RWPE2 (cell line): ENCODE measurements around the gene SERPINH1.

Experiments used
- ATAC-seq: fragments of 200-7000 bp; cut with Tn5 transposase; 3 replicates; pipeline ENCODE4 v1.9.1; 2021; ENCODE audit warnings: low read depth
- DNase-seq: peaks from one replicate; pipeline ENCODE4 v3.0.0-alpha.2; 2020; ENCODE audit warnings: low spot score
- H3K27ac ChIP-seq: fragments of 450-650 bp; 2 replicates; pipeline ENCODE4 v1.5.1; 2017; ENCODE audit warnings: mild to moderate bottlenecking; ENCODE audit not compliant: poor library complexity, severe bottlenecking
- H3K27me3 ChIP-seq: fragments of 250-450 bp; sonication (Bioruptor Pico); 2 replicates; pipeline ENCODE4 v1.5.1; 2021; ENCODE audit warnings: mild to moderate bottlenecking, moderate library complexity; ENCODE audit not compliant: insufficient read depth, poor library complexity, severe bottlenecking
- H3K36me3 ChIP-seq: fragments of 250-450 bp; sonication (Bioruptor Pico); 2 replicates; pipeline ENCODE4 v1.5.1; 2020; ENCODE audit warnings: low read depth, mild to moderate bottlenecking, moderate library complexity
- H3K4me1 ChIP-seq: fragments of 250-450 bp; sonication (Bioruptor Pico); 2 replicates; pipeline ENCODE4 v1.5.1; 2021; ENCODE audit warnings: mild to moderate bottlenecking, moderate library complexity; ENCODE audit not compliant: insufficient read depth, poor library complexity, severe bottlenecking
- H3K4me3 ChIP-seq: fragments of 250-450 bp; sonication (Bioruptor Pico); 2 replicates; pipeline ENCODE4 v1.5.1; 2021; ENCODE audit warnings: mild to moderate bottlenecking, moderate library complexity; ENCODE audit not compliant: severe bottlenecking
- H3K9me3 ChIP-seq: fragments of 250-450 bp; sonication (Bioruptor Pico); 2 replicates; pipeline ENCODE4 v1.5.1; 2021; ENCODE audit warnings: mild to moderate bottlenecking, moderate library complexity; ENCODE audit not compliant: severe bottlenecking
- TF ChIP-seq, protein P1 (sequence below): fragments of 450-650 bp; IDR thresholded peaks from one replicate; pipeline ENCODE4 v1.5.1; 2017; ENCODE audit warnings: mild to moderate bottlenecking, moderate library complexity; ENCODE audit not compliant: poor library complexity, severe bottlenecking

The SERPINH1 gene

DNA sequence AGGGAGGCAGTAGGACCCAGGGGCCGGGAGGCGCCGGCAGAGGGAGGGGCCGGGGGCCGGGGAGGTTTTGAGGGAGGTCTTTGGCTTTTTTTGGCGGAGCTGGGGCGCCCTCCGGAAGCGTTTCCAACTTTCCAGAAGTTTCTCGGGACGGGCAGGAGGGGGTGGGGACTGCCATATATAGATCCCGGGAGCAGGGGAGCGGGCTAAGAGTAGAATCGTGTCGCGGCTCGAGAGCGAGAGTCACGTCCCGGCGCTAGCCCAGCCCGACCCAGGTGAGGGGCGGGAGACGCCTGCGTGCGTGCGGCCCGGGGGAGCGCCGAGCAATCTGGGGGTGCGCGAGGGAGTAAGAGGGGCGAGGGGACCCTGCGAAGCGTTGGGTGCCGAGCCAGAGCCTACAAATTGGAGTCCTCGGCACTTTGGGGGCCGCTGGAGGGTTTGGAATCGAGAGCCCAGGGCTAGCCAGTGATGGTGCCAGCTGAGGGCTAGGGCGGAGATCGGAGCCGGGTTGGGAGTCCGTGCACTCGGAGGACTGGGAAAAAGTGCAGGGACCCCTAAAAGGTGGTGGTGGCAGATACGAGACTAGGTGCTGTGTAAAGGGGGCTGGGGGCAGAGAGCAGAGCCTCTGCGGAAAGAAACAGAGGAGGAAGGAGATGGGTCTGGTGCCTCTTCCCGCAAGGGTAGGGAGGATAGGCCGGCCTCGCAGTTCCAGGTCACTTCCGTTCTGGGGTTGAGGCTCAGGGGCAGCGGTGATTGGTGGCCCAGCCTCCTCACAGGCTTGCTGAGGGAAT, at the start of gene SERPINH1:
TSS of gene SERPINH1 (plus strand) at position 206 of the 788 bp plus-strand sequence. CDS start 4,097 bp downstream, outside the sequence.
- Histone ChIP-seq H3K27me3 (no peaks in the 10 kb centered on the region), H3K27ac (peak within 1 kb of the TSS; percentile 92), H3K9me3 (no peaks in the 10 kb centered on the region), H3K36me3 (peaks cover 21% of the 10 kb centered on the region), H3K4me1 (peaks cover 19% of the 10 kb centered on the region), H3K4me3 (peak within 1 kb of the TSS; percentile 60)
- DNase-seq = peak; percentile 88
- peak; percentile 82 for ATAC-seq
- TF ChIP-seq, protein P1, sequence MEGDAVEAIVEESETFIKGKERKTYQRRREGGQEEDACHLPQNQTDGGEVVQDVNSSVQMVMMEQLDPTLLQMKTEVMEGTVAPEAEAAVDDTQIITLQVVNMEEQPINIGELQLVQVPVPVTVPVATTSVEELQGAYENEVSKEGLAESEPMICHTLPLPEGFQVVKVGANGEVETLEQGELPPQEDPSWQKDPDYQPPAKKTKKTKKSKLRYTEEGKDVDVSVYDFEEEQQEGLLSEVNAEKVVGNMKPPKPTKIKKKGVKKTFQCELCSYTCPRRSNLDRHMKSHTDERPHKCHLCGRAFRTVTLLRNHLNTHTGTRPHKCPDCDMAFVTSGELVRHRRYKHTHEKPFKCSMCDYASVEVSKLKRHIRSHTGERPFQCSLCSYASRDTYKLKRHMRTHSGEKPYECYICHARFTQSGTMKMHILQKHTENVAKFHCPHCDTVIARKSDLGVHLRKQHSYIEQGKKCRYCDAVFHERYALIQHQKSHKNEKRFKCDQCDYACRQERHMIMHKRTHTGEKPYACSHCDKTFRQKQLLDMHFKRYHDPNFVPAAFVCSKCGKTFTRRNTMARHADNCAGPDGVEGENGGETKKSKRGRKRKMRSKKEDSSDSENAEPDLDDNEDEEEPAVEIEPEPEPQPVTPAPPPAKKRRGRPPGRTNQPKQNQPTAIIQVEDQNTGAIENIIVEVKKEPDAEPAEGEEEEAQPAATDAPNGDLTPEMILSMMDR = no peak

DNA sequence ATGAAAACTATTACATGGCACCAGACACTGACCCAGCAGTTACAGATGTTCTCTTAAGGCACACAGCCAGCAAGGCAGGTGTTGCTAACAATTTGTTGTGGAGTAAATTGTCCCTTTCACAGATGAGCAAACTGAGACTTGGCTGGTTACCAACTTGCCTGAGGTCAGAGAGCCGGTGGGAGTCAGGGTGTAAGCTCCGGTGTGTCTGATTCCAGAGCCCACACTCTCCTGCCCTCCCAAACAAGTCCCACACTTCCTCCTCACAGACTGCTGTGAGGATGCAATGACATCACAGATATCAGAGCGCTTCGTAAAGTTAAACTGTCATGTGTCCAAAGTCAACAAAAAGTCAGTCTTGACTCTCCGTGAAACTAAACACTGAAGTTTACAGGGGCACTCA, 48.8 kb upstream of the SERPINH1 start:
- Histone ChIP-seq H3K9me3 (no peaks in the 10 kb centered on the region), H3K27me3 (no peaks in the 10 kb centered on the region), H3K36me3 (no peaks in the 10 kb centered on the region), H3K27ac (no peak overlapping the region), H3K4me1 (no peaks in the 10 kb centered on the region), H3K4me3 (no peak overlapping the region)
- ATAC-seq (no peak), DNase-seq (no peak)
- TF ChIP-seq, protein P1 = no peak

DNA sequence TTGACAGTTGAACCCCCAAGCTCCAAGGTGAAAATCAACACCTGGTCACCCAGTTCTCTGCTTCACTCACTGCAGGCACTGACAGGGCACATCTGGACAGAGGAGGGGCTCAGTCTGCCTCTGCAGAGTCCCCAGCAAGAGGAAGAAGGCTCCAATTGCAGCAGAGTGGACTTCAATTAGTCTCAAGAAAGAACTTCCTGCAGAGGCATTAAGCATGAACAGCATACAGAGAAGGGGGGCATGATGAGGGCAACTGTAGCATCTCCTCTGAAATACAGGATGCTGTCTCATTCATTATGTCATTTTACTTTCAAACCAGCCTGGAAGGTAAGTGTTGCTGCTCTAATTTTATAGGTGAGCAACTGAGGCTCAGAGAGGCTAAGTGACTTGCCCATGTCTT, 47.5 kb upstream of the SERPINH1 start:
- ATAC-seq = no peak
- Histone ChIP-seq H3K9me3 (no peaks in the 10 kb centered on the region), H3K27me3 (no peaks in the 10 kb centered on the region), H3K27ac (no peak overlapping the region), H3K36me3 (no peaks in the 10 kb centered on the region), H3K4me1 (no peaks in the 10 kb centered on the region), H3K4me3 (no peak overlapping the region)
- DNase-seq = no peak
- TF ChIP-seq, protein P1 = no peak

GRCh38 chr11:75516140-75516539, 45.9 kb upstream of the SERPINH1 start:
- H3K36me3 ChIP-seq = no peaks in the 10 kb centered on the region
- H3K4me3 ChIP-seq = no peak overlapping the region
- H3K9me3 ChIP-seq = no peaks in the 10 kb centered on the region
- H3K27ac ChIP-seq = no peak overlapping the region
- H3K27me3 ChIP-seq = no peaks in the 10 kb centered on the region
- no peak for DNase-seq
- TF ChIP-seq, protein P1 = no peak
- ATAC-seq = no peak
- H3K4me1 ChIP-seq = no peaks in the 10 kb centered on the region

DNA sequence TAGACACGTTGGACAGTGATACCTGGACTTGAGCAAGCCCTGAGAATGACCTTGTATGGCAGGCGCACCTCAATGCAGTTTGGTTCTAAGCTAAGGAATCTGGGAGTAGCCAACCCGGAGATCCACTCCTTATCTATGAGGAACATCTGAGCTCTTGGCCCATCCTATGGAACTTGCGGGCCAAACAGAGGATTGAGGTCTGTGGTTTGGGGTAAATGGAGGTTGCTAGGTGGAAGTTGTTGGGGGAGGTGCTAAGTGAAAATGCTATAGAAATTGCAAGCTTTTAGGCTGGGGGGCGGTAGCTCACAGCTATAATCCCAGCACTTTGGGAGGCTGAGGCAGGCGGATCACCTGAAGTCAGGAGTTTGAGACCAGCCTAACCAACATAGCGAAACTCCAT, 45.2 kb upstream of the SERPINH1 start:
- Histone ChIP-seq H3K4me3 (no peak overlapping the region), H3K36me3 (no peaks in the 10 kb centered on the region), H3K27ac (no peak overlapping the region), H3K27me3 (no peaks in the 10 kb centered on the region), H3K4me1 (no peaks in the 10 kb centered on the region), H3K9me3 (no peaks in the 10 kb centered on the region)
- ATAC-seq = no peak
- TF ChIP-seq, protein P1 = no peak
- no peak for DNase-seq
